Measurements from ENCODE around the gene MEIOB.
A peak's percentile ranks its signal among the peaks of the same experiment; 100 is the strongest.
"Not testable (repeated sequence)": the region's sequence is repeated elsewhere in the genome, so short reads cannot be mapped to it uniquely, and the experiment has no call there.

Gene MEIOB, protein sequence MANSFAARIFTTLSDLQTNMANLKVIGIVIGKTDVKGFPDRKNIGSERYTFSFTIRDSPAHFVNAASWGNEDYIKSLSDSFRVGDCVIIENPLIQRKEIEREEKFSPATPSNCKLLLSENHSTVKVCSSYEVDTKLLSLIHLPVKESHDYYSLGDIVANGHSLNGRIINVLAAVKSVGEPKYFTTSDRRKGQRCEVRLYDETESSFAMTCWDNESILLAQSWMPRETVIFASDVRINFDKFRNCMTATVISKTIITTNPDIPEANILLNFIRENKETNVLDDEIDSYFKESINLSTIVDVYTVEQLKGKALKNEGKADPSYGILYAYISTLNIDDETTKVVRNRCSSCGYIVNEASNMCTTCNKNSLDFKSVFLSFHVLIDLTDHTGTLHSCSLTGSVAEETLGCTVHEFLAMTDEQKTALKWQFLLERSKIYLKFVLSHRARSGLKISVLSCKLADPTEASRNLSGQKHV

GRCh38 chr16:1871974-1872635 lies at the start of gene MEIOB:
Gene MEIOB, minus strand, starts transcription at chr16:1872164. Its CDS starts 3,989 bp downstream, at chr16:1868175.
- DNase-seq (ENCODE audit: low read depth, low spot score) = peak; percentile 16

- no peak for DNase-seq (ENCODE audit: low read depth, low spot score)
These were observed 48.8 kb upstream of the MEIOB start for GRCh38 chr16:1920727-1921171.

GRCh38 chr16:1920122-1920521 lies 48.2 kb upstream of the MEIOB start:
- DNase-seq (ENCODE audit: low read depth, low spot score) = not testable (repeated sequence)

DNA sequence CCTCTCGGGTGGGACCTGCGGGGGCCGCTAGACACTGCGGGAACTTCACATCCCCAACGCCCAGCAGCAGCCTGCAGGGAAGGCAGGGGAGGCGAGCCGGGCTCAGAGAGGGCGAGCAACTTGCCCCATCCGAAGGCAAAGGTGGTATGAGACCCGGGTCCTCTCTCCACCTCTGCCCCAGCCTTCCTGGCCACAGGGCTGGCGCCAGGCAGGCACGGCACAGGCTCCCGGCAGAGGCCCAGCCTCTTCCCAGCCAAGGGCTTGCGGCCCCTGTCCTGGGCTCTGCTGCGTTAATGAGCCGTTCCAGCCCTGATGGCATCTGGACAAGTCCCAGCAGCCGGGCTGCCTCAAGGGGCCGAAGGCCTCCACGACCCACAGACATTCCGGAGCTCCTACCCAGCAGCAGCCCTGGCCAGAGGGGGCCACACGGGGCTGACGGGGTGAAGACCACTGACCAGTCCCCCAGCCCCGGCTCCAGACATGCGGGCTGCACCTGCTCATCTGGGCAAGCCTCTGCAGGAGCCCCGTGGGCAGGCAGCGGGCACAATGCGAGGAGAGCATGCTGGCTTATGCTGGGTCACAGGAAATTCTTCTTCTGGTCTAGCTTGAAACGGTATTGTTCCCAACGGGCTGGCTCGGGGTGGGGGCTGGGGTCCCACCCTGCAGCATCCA lies 47.5 kb upstream of the MEIOB start:
- DNase-seq (ENCODE audit: low read depth, low spot score) = no peak

DNA sequence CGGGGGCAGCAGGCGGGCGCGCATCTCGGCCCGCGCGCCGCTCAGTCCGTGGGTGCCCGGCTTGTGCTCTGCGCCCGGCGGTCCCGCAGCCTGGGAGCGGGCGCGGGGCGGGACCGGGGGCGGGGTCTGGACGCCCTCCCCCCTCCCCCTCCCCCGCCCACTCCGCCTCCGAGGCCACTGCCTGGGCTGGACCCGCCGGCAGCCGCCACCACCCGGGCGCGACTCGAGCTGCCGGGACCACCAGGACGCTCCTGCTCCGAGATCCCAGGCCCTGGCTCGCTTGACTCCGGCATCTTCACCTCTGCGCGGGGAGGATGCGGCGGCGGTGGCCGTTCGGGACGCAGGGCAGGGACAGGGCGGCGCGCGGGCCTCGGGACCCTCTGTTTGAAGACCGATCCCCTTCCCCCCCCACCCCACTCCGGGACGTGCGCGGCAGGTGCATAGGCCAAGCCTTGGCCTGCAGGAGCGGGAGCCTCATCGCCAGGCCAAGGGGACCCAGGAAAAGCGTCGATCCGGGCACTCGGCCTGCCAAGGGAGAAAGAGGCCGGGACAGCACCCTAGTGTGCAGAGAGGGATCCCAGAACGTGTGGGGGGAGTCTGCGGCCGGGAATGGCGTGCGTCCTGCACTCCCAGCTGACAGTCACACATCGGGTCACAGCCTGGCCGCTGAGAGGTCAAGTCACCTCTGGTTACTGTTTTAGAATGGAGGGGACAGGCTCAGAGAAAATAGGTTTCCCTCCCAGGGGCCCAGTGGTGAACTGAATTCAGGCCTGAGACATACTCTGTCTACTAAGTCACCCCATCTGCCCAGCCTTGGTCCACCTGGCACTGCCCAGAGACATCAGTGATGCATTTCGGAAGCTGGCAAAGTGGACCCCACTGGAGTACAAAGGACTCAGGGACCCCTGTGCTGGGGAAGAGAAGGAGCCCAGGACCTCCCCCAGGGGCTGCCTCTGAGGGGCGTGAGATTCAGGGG lies 46.7 kb upstream of the MEIOB start, which contains the start of gene HS3ST6:
Gene HS3ST6, minus strand, starts transcription at position 65 of the 976 bp plus-strand sequence. CDS start 92 bp downstream, outside the sequence.
- no peak for DNase-seq (ENCODE audit: low read depth, low spot score)

DNA sequence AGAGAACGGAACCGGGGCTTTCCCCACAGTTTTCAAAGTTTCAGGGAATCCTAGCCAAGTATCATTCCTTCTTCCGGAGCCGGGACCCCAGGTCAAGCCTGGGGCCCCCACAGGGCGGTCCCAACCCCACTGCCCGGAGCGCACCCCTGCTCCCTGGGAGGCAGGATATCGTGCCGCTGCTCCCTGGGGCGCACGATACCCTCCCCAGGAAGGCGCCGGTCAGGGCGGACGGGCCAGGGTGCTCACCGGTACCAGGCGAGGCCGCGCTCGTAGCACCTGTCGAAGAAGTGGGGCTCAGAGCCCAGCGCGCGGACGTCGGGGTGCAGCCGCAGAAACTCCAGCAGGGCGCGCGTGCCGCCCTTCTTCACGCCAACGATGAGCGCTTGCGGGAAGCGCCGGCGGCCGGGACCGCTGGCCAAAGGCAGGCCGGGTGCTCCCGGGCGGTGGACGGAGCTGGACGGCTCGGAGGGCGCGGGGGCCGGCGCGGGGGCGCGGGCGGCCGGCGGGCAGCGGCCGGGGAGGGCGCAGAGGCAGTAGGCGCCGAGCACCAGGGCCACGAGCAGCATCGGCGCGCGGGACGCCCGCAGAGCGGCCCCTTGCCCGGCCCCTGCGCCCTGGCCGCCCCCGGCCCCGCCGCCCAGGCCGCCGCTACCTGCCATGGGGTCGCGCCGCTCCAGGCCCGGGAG lies 45.8 kb upstream of the MEIOB start:
- no peak for DNase-seq (ENCODE audit: low read depth, low spot score)

DNA sequence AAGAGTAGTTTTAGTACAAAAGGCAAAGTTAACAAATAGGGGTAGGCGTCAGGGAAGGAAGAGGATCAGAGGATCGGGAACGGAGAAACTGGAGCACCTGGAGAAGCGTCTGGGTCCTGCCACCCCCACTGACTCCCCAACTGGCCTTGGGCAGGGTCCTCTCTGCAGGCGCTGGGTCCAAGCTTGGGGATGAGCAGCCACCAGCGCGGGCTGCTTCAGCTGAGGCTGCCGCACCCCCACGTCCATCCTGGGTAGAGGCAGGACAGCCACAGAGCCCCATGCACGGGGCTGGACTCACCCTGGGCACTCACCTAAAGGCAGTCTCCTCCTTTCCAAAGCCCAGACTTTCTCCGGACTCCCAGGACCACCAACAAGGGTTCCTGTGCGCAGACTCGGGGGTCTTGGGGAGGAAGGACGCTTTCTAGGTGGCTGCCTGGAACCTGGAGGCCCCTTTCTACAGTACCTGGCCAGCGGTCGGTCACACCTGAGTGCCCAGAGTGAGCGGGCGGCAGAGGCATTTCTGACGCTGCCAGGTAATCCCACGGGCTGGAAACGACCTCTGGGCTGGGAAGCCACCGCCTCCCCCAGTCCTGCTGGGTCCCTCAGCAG lies 45.2 kb upstream of the MEIOB start:
- DNase-seq (ENCODE audit: low read depth, low spot score) = no peak

GRCh38 chr16:1916640-1916990 lies 44.7 kb upstream of the MEIOB start:
- no peak for DNase-seq (ENCODE audit: low read depth, low spot score)

DNA sequence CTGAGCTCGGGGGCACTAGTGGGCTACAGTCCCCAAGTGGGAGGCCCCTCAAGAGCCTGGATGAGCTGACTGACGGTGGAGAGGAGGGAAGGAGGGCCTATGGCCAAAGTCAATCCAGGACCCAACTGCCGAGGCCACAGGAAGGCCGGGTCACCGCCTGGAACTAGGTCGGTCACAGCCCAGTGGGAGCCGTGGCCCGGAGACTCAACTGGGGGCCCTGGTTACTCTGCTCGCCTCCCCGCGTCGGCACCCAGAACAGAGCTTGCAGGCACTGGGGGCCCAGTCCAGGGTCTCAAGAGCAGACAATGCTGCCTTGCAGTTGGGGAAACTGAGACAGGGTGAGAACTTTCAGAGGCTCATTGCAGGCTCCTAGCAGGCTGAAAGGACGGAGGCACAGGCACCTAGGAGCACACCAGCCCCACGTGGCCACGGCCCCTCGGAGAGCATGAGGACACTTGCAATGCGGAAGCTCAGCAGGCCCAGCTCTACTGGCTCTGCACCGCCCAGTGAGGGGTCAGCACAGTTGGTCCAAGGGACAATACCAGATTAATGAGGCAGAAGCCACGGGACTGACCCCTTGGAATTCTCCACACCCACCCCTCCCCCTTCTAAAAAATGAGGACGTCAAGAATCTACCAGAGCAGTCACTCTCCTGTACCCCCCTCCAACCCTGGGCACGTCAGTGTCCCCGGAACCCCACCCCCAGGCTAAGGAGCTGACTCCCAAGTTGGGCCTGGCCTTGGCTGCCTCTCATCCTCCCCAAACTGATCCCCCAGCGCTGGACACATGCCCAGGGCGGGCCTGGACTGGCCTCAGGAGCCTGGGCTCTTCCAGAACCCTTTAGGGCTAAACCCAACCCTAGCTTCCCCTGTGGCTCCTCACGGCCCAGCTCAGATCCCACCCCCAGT lies 44.0 kb upstream of the MEIOB start:
- DNase-seq (ENCODE audit: low read depth, low spot score) = no peak

- no peak for DNase-seq (ENCODE audit: low read depth, low spot score)
These were observed 43.0 kb upstream of the MEIOB start for GRCh38 chr16:1914988-1915387.

DNA sequence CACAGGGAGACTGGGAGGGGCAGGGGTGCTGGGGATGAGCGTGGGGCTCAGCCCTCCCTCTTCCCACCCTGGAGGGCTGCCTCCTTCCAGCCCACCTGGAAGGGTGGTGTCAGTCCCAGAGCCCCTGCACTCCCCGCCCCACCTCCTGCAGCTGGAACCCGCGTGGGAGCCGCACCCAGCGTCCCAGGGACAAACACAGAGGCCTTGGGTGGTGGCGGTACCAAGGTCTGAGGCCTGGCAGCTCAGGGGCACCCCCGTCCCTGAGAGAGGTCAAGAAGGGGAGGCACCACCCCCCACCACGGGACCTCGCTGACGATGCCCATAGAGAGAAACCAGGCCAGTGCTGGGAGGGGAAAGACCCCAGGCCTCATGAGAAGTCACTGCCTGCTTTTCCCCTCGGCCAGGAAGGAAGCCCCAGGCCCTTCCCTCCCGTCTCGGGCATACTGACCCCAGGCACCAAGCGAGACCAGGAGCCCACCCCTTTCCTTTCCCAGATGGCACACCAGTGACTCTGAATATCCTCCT lies 42.2 kb upstream of the MEIOB start:
- DNase-seq (ENCODE audit: low read depth, low spot score) = no peak

DNA sequence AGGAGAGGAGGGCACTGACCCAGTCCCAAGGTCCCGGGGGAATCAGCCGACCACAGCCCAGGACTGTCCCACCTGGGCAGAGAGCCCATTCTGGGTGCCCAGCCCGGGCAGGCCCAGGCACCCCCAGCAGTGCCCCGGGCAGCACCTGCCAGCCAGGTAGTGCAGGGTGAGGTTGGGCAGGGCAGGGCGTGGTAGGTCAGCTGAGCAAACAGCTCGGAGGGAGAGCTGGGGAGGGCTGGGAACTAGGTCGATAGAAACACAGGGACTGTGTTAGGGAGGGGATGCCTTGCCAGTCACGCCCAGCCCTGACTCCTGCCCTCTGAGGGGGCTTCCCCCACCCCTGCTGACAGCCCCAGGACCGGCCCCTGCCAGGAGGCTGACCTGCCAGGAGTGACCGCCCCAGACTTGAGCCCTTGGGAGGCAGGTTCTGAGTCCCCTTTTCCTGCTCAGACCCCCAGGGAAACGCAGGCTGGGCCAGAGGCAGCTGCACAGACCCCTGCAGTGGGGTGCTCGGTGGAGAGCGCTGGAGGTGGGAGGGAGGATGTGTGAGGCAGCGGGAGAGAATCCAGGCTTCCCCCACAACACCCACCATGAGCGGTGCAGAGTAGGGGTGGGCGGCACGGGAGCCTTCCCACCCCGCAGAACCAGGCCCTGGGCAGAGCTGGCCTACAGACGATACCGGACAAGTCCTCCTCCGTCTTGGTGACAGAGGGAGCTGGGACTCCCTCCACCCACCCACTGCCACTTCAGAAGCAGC lies 41.5 kb upstream of the MEIOB start:
- no peak for DNase-seq (ENCODE audit: low read depth, low spot score)

DNA sequence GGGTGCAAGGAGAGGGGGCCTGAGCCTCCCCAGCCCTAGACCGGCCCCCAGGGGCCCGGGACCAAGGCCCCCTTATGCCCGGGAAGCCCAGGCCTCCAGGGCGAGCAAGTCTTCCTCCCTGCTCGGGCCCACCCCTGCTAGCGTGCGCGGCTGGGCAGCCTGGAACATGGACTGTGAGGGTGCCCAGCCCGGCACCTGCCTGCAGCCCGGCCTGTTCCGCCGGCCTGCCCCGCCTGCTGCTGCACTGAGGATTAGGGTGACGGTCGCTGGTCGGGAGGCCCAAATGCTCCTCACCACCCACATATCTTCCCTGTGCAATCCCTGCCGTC lies 40.2 kb upstream of the MEIOB start:
- no peak for DNase-seq (ENCODE audit: low read depth, low spot score)

DNA sequence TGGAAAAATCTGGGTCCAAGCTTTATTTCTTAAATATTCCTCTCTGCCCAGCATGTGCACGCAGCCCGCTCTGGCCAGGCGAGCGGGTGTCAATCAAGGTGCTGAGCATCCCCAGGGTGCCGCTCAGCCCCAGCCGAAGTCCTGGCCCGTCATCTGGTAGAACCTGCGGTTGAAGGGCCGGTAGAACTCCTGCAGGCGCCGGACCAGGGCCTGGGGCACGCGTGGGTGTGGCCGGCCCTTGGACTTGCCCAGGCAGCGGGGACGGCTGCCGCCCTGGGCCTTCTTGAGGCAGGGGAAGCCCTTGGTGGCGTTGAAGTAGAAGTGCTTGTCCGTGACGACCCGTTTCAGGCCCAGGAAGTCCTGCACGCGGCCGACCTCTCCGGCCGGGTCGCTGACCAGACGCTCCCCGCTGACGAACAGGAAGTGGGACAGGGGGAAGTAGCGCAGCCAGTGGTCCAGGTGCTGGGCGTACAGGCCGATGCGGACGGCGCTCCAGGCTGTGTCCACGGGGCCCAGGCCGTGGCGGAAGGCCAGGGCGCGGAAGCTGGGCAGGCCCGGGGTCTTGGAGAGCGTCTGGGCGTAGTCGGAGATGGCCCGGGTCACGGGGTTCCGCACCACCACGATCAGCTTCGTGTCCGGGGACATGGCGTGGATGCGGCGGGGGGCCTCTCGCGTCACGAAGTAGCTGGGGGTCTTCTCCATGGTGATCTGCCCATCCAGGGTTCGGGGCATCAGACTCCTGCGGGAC lies 39.7 kb upstream of the MEIOB start:
- DNase-seq (ENCODE audit: low read depth, low spot score) = no peak

DNA sequence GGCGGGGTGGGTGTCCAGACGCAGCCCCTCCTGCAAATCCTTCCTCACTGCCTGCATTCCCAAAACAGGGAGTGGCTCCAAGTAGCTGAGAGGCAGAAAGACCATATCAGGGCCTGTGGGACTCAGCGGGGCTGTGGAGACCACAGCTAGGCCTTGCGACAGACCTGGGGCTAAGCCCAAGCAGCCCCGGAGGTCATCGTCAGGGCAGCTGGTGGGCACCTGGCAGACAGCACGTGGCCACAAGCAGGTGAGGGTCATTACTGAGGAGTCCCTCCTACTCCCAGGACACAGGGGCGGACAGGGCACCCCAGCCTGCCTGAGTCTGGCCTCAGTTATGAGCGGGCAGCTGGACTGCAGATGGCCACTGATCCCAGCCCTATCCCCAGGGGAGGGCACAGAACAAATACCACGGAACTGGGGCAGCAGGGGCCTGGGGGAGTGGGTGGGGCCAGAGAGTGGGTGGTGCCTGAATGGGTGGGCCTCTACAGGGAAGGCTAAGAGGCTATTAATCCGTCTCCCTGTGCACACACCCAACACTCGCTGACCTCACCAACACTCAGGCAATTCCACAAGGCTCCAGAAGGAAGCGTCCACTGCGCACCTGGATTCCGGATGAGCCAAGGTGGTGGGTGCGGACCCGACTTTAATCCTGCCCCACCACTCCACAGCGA lies 37.7 kb upstream of the MEIOB start:
- DNase-seq (ENCODE audit: low read depth, low spot score) = no peak

DNA sequence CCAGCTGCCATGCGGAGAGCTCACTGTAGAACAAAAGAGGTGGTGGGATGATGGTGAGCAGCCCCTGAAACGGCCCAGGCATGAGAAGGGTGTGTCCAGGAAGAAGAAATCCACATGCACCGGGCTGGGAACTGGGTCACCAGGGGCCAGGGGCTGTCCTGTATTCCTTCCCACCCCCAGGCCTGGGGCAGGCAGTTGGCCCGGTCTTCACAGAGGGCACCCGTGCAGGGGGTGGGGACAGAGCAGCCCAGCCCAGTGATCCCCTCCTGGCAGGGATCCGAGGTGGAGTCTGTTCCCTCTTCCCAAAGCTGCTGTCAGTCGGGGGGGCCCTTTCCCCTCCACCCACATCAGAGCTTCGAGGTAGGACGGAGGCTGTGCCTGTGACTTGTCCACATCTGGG lies 37.0 kb upstream of the MEIOB start:
- DNase-seq (ENCODE audit: low read depth, low spot score) = no peak

- DNase-seq (ENCODE audit: low read depth, low spot score) = no peak
These were observed 36.2 kb upstream of the MEIOB start for GRCh38 chr16:1908184-1908583.
